Testis (tissue), 3 donors: ENCODE measurements around the gene FAM234B. TPM values are rescaled to one million over a fixed set of nuclear protein-coding genes. Genes with fewer than 3 reads are reported as not detected.

Source experiments
- DNase-seq: peaks from one replicate; pipeline ENCODE4 v3.0.0-alpha.2; 2019
- H3K27ac ChIP-seq, 2 donors: fragments of 200-600 bp; sonication (generic); one replicate each; pipeline ENCODE4 v1.5.1; 2019
- H3K27me3 ChIP-seq: fragments of 200-600 bp; sonication (generic); one replicate; pipeline ENCODE4 v1.5.1; 2019
- H3K36me3 ChIP-seq: fragments of 200-600 bp; sonication (generic); one replicate; pipeline ENCODE4 v1.5.1; 2017; ENCODE audit warnings: low read depth; ENCODE audit errors: missing control alignments
- H3K4me1 ChIP-seq: fragments of 200-600 bp; sonication (generic); one replicate; pipeline ENCODE4 v1.5.1; 2019
- H3K4me3 ChIP-seq, 2 donors: fragments of 200-600 bp; sonication (generic); one replicate each; pipeline ENCODE4 v1.5.1; 2017 to 2019
- H3K9me3 ChIP-seq: fragments of 200-600 bp; sonication (generic); one replicate; pipeline ENCODE4 v1.5.1; 2017
- POLR2A ChIP-seq: fragments of 450-650 bp; IDR thresholded peaks from one replicate; pipeline ENCODE4 v1.6.1; 2017; ENCODE audit warnings: antibody characterized with exemption, mild to moderate bottlenecking, moderate library complexity
- WGBS, 2 donors: methylation state at CpG; one replicate each; pipeline ENCODE4 v1.1.5; 2018; 5-methylcytosine and 5-hydroxymethylcytosine counted together
- intact Hi-C: fragments of 100-400 bp; cut with DNase I; formaldehyde crosslinking; loops from one replicate; pipeline ENCODE4 v1.15.1; 2023; ENCODE audit warnings: low total_unique reads
- polyA plus RNA-seq: library from polyadenylated mRNA; stranded (reverse); fragments of 350-450 nt; fragmentation: Illumina TruSeq; extraction: RNeasy Lipid Tissue Mini Kit (QIAGEN cat#74804); gene quantifications from one replicate; pipeline ENCODE4 v1.2.3, GENCODE V29; 2014; ENCODE audit warnings: low read depth, low replicate concordance; ENCODE audit not compliant: insufficient read depth
- total RNA-seq, 2 donors: library from RNA; depleted of rRNA; stranded (reverse); fragments of >200 nt; gene quantifications; one replicate each; pipeline ENCODE4 v1.2.3, GENCODE V29; 2016
- TF ChIP-seq, protein P1 (sequence below), 3 experiments: fragments of 450-650 bp in 2 of 3; fragments of 200-600 bp in 1 of 3; sonication (generic) in 1 of 3; IDR thresholded peaks; one replicate each; pipeline ENCODE4 v1.5.1; 2016 to 2019; ENCODE audit warnings: antibody characterized with exemption in 3 of 3, mild to moderate bottlenecking in 2 of 3, moderate library complexity in 1 of 3

FAM234B gene
- total and polyA plus RNA-seq, 3 donors from 2014 or later: 11.0 to 13.2 (median 13.0) TPM

DNA sequence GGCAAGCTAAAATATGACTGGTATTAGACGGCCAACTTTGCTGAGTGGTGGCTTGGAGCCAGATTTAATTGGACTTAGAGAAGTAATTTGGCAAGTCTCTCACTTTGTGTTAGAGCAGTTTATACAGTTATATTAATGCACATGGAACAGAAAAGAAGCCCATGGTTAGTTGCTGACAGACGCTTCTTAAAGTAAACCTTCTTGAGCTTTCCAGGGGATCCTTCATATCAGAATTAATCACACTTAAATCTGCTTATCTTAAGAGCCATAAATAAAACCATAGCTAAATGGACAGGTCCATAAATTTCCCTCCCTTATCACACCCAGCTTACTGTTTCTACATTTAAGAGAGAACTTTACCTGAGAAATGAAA, 49.7 kb downstream of the FAM234B start:
- no peaks in the 10 kb centered on the region for H3K9me3 ChIP-seq
- WGBS, 2 donors: 50 to 52% methylated on average over 2 of the region's 2 CpGs
- no peak for DNase-seq
- H3K36me3 ChIP-seq: no peaks in the 10 kb centered on the region
- no peaks in the 10 kb centered on the region for H3K27me3 ChIP-seq
- no peak overlapping the region for H3K27ac ChIP-seq
- peaks cover 13% of the 10 kb centered on the region for H3K4me1 ChIP-seq
- intact Hi-C loops: loop anchor here (10.0 kb wide), 1 partner anchor 179 kb away; no protein-coding TSS in a partner anchor
- TF ChIP-seq, protein P1, sequence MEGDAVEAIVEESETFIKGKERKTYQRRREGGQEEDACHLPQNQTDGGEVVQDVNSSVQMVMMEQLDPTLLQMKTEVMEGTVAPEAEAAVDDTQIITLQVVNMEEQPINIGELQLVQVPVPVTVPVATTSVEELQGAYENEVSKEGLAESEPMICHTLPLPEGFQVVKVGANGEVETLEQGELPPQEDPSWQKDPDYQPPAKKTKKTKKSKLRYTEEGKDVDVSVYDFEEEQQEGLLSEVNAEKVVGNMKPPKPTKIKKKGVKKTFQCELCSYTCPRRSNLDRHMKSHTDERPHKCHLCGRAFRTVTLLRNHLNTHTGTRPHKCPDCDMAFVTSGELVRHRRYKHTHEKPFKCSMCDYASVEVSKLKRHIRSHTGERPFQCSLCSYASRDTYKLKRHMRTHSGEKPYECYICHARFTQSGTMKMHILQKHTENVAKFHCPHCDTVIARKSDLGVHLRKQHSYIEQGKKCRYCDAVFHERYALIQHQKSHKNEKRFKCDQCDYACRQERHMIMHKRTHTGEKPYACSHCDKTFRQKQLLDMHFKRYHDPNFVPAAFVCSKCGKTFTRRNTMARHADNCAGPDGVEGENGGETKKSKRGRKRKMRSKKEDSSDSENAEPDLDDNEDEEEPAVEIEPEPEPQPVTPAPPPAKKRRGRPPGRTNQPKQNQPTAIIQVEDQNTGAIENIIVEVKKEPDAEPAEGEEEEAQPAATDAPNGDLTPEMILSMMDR (IDR thresholded peaks at IDR 0.05): no peak
- TF ChIP-seq POLR2A: no peak
- no peak overlapping the region for H3K4me3 ChIP-seq

- no peaks in the 10 kb centered on the region for H3K9me3 ChIP-seq
- no peak overlapping the region for H3K27ac ChIP-seq
- intact Hi-C loops: loop anchor here (10.0 kb wide), 1 partner anchor 180 kb away; no protein-coding TSS in a partner anchor
- no peak overlapping the region for H3K4me3 ChIP-seq
- peak; percentile 42 for DNase-seq
- H3K27me3 ChIP-seq: no peaks in the 10 kb centered on the region
- no peaks in the 10 kb centered on the region for H3K36me3 ChIP-seq
- H3K4me1 ChIP-seq: peaks cover 13% of the 10 kb centered on the region
- no peak for TF ChIP-seq POLR2A
- TF ChIP-seq, protein P1 (IDR thresholded peaks at IDR 0.05): no peak
- WGBS, 2 donors: 27 to 32% methylated on average over 3 of the region's 3 CpGs
Measured at GRCh38 chr12:13094367-13094766, 50.2 kb downstream of the FAM234B start.

- Histone ChIP-seq H3K4me3 (no peak overlapping the region), H3K9me3 (no peaks in the 10 kb centered on the region), H3K27me3 (no peaks in the 10 kb centered on the region), H3K27ac (no peak overlapping the region), H3K36me3 (no peaks in the 10 kb centered on the region), H3K4me1 (peaks cover 19% of the 10 kb centered on the region)
- TF ChIP-seq, protein P1 (IDR thresholded peaks at IDR 0.05): no peak
- TF ChIP-seq POLR2A: no peak
- WGBS, 2 donors: 80 to 90% methylated on average over 7 to 8 of the region's 8 CpGs
- DNase-seq: no peak
- intact Hi-C loops: loop anchor here (5.0 to 10.0 kb wide), 2 partner anchors 93 to 181 kb away; partner anchors contain the start of gene HEBP1
Measured at GRCh38 chr12:13095266-13095995, 51.2 kb downstream of the FAM234B start.

DNA sequence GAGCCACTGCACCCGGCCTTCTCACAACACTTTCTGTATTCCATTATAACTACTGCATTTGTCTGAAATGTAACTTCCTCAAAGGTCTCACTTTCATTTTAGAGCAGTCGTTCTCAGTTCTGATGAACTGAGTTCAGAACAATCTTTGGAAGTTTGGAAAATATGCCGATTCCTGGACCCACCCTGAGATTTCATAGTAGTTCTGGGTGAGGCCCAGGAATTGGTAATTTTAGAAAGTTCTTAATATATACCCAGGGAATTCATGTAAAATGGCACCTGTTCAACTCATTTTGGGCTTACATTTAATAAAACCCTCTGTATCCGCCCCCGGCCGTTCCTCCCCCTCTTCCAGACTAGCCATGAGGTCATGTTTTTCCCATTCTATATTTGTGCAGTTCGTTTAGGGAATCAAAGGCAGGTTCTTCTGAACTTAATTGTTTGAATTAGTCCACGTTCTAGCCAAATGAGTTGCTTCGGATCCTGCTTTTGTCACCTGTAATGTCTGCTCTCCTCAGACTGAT, 53.4 kb downstream of the FAM234B start:
- TF ChIP-seq, protein P1 (IDR thresholded peaks at IDR 0.05): no peak
- no peak for TF ChIP-seq POLR2A
- H3K9me3 ChIP-seq: no peaks in the 10 kb centered on the region
- no peak for DNase-seq
- intact Hi-C loops: loop anchor here (5.0 to 10.0 kb wide), 2 partner anchors 95 to 183 kb away; partner anchors contain the start of gene HEBP1
- no peak overlapping the region for H3K4me3 ChIP-seq
- H3K27ac ChIP-seq: peak overlapping the region; percentile 61 to 95
- H3K36me3 ChIP-seq: no peaks in the 10 kb centered on the region
- H3K4me1 ChIP-seq: peaks cover 33% of the 10 kb centered on the region
- no peaks in the 10 kb centered on the region for H3K27me3 ChIP-seq
- 29 to 36% methylated on average over 9 of the region's 9 CpGs for WGBS, 2 donors
